IMR-90 (cell line): ENCODE results near the gene RAB15. TPM values are rescaled to one million over a fixed set of nuclear protein-coding genes. Genes with fewer than 3 reads are reported as not detected.

Experiments
- CEBPB ChIP-seq: IDR thresholded peaks from 2 replicates; pipeline ENCODE4 v1.6.1; 2012; ENCODE audit warnings: low read depth, low read length, improper control_type of control experiment
- MAFK ChIP-seq: IDR thresholded peaks from 2 replicates; pipeline ENCODE4 v1.6.1; 2012; ENCODE audit warnings: low read depth, low read length, improper control_type of control experiment
- RCOR1 ChIP-seq: IDR thresholded peaks from 2 replicates; pipeline ENCODE4 v1.6.1; 2012; ENCODE audit warnings: mild to moderate bottlenecking, low read length, improper control_type of control experiment; ENCODE audit not compliant: insufficient replicate concordance
- SMC3 ChIP-seq: fragments of 150-350 bp; IDR thresholded peaks from 2 replicates; pipeline ENCODE4 v1.6.1; 2016; ENCODE audit warnings: low read depth, mild to moderate bottlenecking, antibody characterized with exemption, low read length, moderate library complexity
- polyA plus RNA-seq, 3 experiments: library from polyadenylated mRNA; depleted of rRNA; stranded (reverse); fragments of >200 nt; gene quantifications; 2 replicates each; pipeline ENCODE4 v1.2.3, GENCODE V29; 2012; ENCODE audit warnings: low replicate concordance in 1 of 3
- total RNA-seq: library from RNA; depleted of rRNA; stranded (reverse); fragments of >200 nt; gene quantifications from 2 replicates; pipeline ENCODE4 v1.2.3, GENCODE V29; 2012

The RAB15 gene
- total and polyA plus RNA-seq, 2 of the 4 experiments (the other 2 are of a cell fraction) = 3.4 to 7.8 TPM

DNA sequence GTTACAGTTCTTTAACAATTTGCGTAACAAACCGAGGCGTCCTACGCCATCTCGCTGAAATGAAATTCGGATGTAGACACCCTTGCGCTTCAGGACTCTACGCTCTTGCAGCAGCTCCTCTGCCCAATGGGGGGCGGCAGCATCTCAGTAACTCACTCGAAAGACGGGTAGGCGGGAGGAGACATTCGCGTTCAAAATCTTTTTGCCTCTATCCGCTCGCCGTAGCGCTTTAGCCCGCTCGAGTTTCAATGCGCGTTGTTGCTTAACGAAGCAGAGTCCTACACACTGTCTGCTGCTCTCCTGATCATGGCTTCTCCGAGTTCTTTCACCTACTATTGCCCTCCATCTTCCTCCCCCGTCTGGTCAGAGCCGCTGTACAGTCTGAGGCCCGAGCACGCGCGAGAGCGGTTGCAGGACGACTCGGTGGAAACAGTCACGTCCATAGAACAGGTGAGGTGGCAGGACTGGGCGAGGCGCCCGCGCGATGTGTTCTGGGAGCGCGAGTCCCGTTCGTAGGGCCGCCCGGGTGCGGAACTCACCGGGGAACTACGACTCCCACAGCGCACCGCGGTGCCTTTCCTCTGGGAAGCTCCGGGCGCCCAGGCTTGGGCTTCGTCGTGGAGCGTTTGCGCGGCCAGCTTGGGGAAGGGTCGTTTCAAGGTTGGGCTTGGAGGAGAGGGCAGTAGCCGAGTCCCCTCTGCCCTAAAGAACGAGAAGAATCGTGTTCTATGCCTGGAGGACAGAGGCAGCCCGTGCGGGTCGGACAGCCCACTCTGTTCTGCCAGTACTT lies 14.7 kb upstream of the RAB15 start, which contains the start of gene FNTB (continued):
- peak; percentile 62 for TF ChIP-seq SMC3
- peak; percentile 79 for TF ChIP-seq CEBPB
- peak; percentile 21 for TF ChIP-seq RCOR1
- TF ChIP-seq MAFK = no peak
